HepG2 (cell line): ENCODE data around the gene GMEB2. TPM values are rescaled to one million over a fixed set of nuclear protein-coding genes. Genes with fewer than 3 reads are reported as not detected.

Experiments used
- ARHGAP35 ChIP-seq: sonication (generic); formaldehyde crosslinking; IDR thresholded peaks from 2 replicates; pipeline ENCODE4 v1.9.0; 2022; ENCODE audit warnings: mild to moderate bottlenecking, inconsistent platforms, moderate library complexity, missing genetic modification reagents, borderline replicate concordance
- BHLHE40 ChIP-seq: IDR thresholded peaks from 2 replicates; pipeline ENCODE4 v1.6.1; 2011; ENCODE audit warnings: low read length, improper control_type of control experiment
- CTCF ChIP-seq: sonication (generic); formaldehyde crosslinking; IDR thresholded peaks from 2 replicates; pipeline ENCODE4 v1.5.0; 2020; ENCODE audit warnings: mild to moderate bottlenecking, missing genetic modification reagents, moderate library complexity
- DZIP1 ChIP-seq: sonication (generic); formaldehyde crosslinking; IDR thresholded peaks from 2 replicates; pipeline ENCODE4 v1.5.0; 2020; ENCODE audit warnings: mild to moderate bottlenecking, missing genetic modification reagents
- FOXA1 ChIP-seq, 2 experiments: fragments of 450-650 bp in 1 of 2; sonication (generic) in 1 of 2; formaldehyde crosslinking in 1 of 2; IDR thresholded peaks; 2 replicates each; pipeline versions ENCODE4 v1.4.0 to v1.6.1; 2016 to 2020; ENCODE audit warnings: missing genetic modification reagents in 1 of 2
- FOXO1 ChIP-seq: sonication (generic); formaldehyde crosslinking; IDR thresholded peaks from 2 replicates; pipeline ENCODE4 v1.4.0; 2020; ENCODE audit warnings: missing genetic modification reagents
- GFI1 ChIP-seq: sonication (generic); formaldehyde crosslinking; IDR thresholded peaks from 2 replicates; pipeline ENCODE4 v1.5.0; 2020; ENCODE audit warnings: missing genetic modification reagents, mild to moderate bottlenecking, borderline replicate concordance
- HMGXB4 ChIP-seq, 2 experiments: sonication (generic) in 1 of 2; formaldehyde crosslinking in 1 of 2; IDR thresholded peaks; 2 replicates each; pipeline versions ENCODE4 v1.4.0 to v1.6.1; 2018 to 2020; ENCODE audit warnings: missing genetic modification reagents in 2 of 2, borderline replicate concordance in 1 of 2, low read depth in 1 of 2, mild to moderate bottlenecking in 1 of 2, missing biosample characterization in 1 of 2
- HOXA3 ChIP-seq: sonication (generic); formaldehyde crosslinking; IDR thresholded peaks from 2 replicates; pipeline ENCODE4 v1.5.0; 2020; ENCODE audit warnings: missing genetic modification reagents
- IRF2 ChIP-seq: IDR thresholded peaks from 2 replicates; pipeline ENCODE4 v1.6.1; 2018; ENCODE audit warnings: missing genetic modification reagents, missing compliant biosample characterization
- KAT8 ChIP-seq: IDR thresholded peaks from 2 replicates; pipeline ENCODE4 v1.6.1; 2016; ENCODE audit warnings: missing genetic modification reagents, missing compliant biosample characterization
- KLF11 ChIP-seq: IDR thresholded peaks from 2 replicates; pipeline ENCODE4 v1.6.1; 2016; ENCODE audit warnings: missing compliant biosample characterization
- MAFG ChIP-seq: sonication (generic); formaldehyde crosslinking; IDR thresholded peaks from 2 replicates; pipeline ENCODE4 v1.5.1; 2020; ENCODE audit warnings: mild to moderate bottlenecking, missing genetic modification reagents
- MIXL1 ChIP-seq: IDR thresholded peaks from 2 replicates; pipeline ENCODE4 v1.6.1; 2016
- MTF1 ChIP-seq: sonication (generic); formaldehyde crosslinking; IDR thresholded peaks from 2 replicates; pipeline ENCODE4 v1.5.0; 2020; ENCODE audit warnings: missing genetic modification reagents
- NCOA2 ChIP-seq: sonication (generic); formaldehyde crosslinking; IDR thresholded peaks from 2 replicates; pipeline ENCODE4 v1.8.0; 2022; ENCODE audit warnings: inconsistent platforms
- RFXANK ChIP-seq: IDR thresholded peaks from 2 replicates; pipeline ENCODE4 v1.6.1; 2016
- RXRA ChIP-seq: sonication (generic); formaldehyde crosslinking; IDR thresholded peaks from 2 replicates; pipeline ENCODE4 v1.5.1; 2020; ENCODE audit warnings: missing genetic modification reagents
- SAFB2 ChIP-seq: sonication (generic); formaldehyde crosslinking; IDR thresholded peaks from 2 replicates; pipeline ENCODE4 v1.5.1; 2020; ENCODE audit warnings: missing genetic modification reagents, low read depth, mild to moderate bottlenecking, borderline replicate concordance
- SMAD3 ChIP-seq: sonication (generic); formaldehyde crosslinking; IDR thresholded peaks from 2 replicates; pipeline ENCODE4 v1.4.0; 2020; ENCODE audit warnings: missing genetic modification reagents
- SPEN ChIP-seq: sonication (generic); formaldehyde crosslinking; IDR thresholded peaks from 2 replicates; pipeline ENCODE4 v1.5.1; 2020; ENCODE audit warnings: low read depth, mild to moderate bottlenecking, missing genetic modification reagents
- TBP ChIP-seq: sonication (generic); formaldehyde crosslinking; IDR thresholded peaks from 2 replicates; pipeline ENCODE4 v1.5.0; 2020; ENCODE audit warnings: missing genetic modification reagents
- ZKSCAN5 ChIP-seq: sonication (generic); formaldehyde crosslinking; IDR thresholded peaks from 2 replicates; pipeline ENCODE4 v1.5.1; 2020; ENCODE audit warnings: mild to moderate bottlenecking, missing genetic modification reagents
- ZNF17 ChIP-seq: sonication (generic); formaldehyde crosslinking; IDR thresholded peaks from 2 replicates; pipeline ENCODE4 v1.5.0; 2020; ENCODE audit warnings: mild to moderate bottlenecking, missing genetic modification reagents
- ZNF441 ChIP-seq: sonication (generic); formaldehyde crosslinking; IDR thresholded peaks from 2 replicates; pipeline ENCODE4 v1.7.0; 2021; ENCODE audit warnings: missing genetic modification reagents, borderline replicate concordance
- ZNF446 ChIP-seq: sonication (generic); formaldehyde crosslinking; IDR thresholded peaks from 2 replicates; pipeline ENCODE4 v1.5.0; 2020; ENCODE audit warnings: mild to moderate bottlenecking, missing genetic modification reagents
- ZNF572 ChIP-seq: sonication (generic); formaldehyde crosslinking; IDR thresholded peaks from 2 replicates; pipeline ENCODE4 v1.5.1; 2020; ENCODE audit warnings: mild to moderate bottlenecking, missing genetic modification reagents
- polyA plus RNA-seq, 8 experiments: library from polyadenylated mRNA; depleted of rRNA in 3 of 8; stranded (reverse) in 7 of 8; unstranded in 1 of 8; fragments of >200 nt; fragmentation: Illumina TruSeq in 4 of 8; extraction: Trizol in 4 of 8; gene quantifications; 2 replicates each; pipeline versions ENCODE4 v1.2.1 to v1.2.3, GENCODE V29; 2011 to 2016; ENCODE audit warnings: low read depth in 4 of 8, missing spikeins in 1 of 8, mixed read lengths in 1 of 8; ENCODE audit not compliant: insufficient read depth in 1 of 8
- total RNA-seq, 5 experiments: library from RNA; depleted of rRNA; stranded (reverse); fragments of >200 nt; fragmentation: Illumina TruSeq; extraction: Trizol; gene quantifications; 2 replicates each; pipeline ENCODE4 v1.2.3, GENCODE V29; 2016; ENCODE audit warnings: low read depth in 1 of 5

Gene GMEB2
- total and polyA plus RNA-seq, 2 of the 13 experiments (the other 11 are each of a cell fraction or from before 2014, with no cell fraction given), result 10.6 to 12.4 TPM

- no peak for TF ChIP-seq DZIP1
- 0 out of 2 replicates have a peak, but pooled peaks have one; percentile 43 for TF ChIP-seq SPEN (CRISPR knock-in tag)
- peak; percentile 15; the same call in 1 of the 2 replicates for TF ChIP-seq HOXA3 (CRISPR knock-in tag)
- no peak for TF ChIP-seq TBP (CRISPR knock-in tag)
- TF ChIP-seq FOXO1, result peak; percentile 29; the same call in 1 of the 2 replicates
- TF ChIP-seq GFI1, result no peak
- TF ChIP-seq ZKSCAN5 (CRISPR knock-in tag), result no peak
- no peak for TF ChIP-seq KLF11 (CRISPR knock-in tag)
- TF ChIP-seq ZNF572 (CRISPR knock-in tag), result no peak
- no peak for TF ChIP-seq MTF1 (CRISPR knock-in tag)
- TF ChIP-seq ZNF446, result no peak
- peak; percentile 86 for TF ChIP-seq RXRA
- no peak for TF ChIP-seq ARHGAP35 (CRISPR knock-in tag)
- no peak for TF ChIP-seq MIXL1
- no peak for TF ChIP-seq ZNF17 (CRISPR knock-in tag)
- TF ChIP-seq MAFG (CRISPR knock-in tag), result no peak
- TF ChIP-seq BHLHE40, result no peak
- TF ChIP-seq HMGXB4 (CRISPR knock-in tag; IDR thresholded peaks at IDR 0.05; ENCODE audit: borderline replicate concordance in 1 of 2, low read depth in 1 of 2), result peak in 1 of 2 experiments; percentile 45; a peak in 1 of 4 replicates
- no peak for TF ChIP-seq SMAD3 (CRISPR knock-in tag)
- TF ChIP-seq ZNF441 (CRISPR knock-in tag), result no peak
- no peak for TF ChIP-seq FOXA1 (IDR thresholded peaks at IDR 0.05)
- TF ChIP-seq FOXA1 (CRISPR knock-in tag; IDR thresholded peaks at IDR 0.05), result no peak
- 0 out of 2 replicates have a peak, but pooled peaks have one; percentile 27 for TF ChIP-seq IRF2 (CRISPR knock-in tag)
- TF ChIP-seq RFXANK, result no peak
- TF ChIP-seq NCOA2 (CRISPR knock-in tag), result no peak
- peak; percentile 56; the same call in 1 of the 2 replicates for TF ChIP-seq SAFB2 (CRISPR knock-in tag)
- peak; percentile 32; the same call in 1 of the 2 replicates for TF ChIP-seq CTCF (CRISPR knock-in tag)
- no peak for TF ChIP-seq KAT8 (CRISPR knock-in tag)
Measured at GRCh38 chr20:63544241-63544957, 82.5 kb downstream of the GMEB2 start (continued).
